Measurements from ENCODE around the gene CCDC61.

Gene CCDC61

DNA sequence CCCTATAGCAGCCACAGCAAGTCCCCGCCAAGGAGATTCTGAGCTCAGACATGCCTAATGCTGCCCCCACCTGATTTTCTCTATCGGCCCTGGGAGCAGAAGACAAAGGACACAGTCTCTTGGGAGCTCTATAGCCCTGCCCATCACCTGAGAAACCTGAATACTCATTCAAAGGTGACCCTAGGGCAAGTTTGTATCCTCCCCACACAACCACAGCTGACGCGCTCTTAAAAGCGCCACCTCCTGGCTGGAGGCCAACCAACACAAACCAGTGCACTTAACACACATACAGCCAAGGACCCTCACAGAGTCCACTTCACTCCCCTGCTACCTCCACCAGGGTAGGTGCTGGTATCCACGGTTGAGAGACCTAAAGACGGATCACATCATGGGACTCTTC lies 54.3 kb downstream of the CCDC61 start:
- no peak for DNase-seq

DNA sequence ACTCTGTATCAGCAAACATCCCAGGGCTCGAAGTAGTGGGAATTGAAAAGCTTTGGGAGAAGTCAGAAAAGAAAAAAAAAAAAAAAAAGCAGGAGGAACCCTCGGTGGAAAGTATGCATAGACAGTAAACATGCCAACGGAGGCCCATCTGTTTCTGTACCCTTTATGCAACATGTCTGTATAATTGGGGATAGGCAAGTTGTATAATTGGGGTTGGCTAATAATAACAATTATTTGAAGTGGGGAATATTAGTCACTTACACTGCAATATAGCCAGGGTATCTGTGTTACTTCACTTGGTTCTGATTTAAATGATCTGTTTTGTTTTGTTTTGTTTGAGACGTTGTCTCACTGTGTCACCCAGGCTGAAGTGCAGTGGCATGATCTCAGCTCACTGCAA lies 57.6 kb downstream of the CCDC61 start:
- DNase-seq: no peak

DNA sequence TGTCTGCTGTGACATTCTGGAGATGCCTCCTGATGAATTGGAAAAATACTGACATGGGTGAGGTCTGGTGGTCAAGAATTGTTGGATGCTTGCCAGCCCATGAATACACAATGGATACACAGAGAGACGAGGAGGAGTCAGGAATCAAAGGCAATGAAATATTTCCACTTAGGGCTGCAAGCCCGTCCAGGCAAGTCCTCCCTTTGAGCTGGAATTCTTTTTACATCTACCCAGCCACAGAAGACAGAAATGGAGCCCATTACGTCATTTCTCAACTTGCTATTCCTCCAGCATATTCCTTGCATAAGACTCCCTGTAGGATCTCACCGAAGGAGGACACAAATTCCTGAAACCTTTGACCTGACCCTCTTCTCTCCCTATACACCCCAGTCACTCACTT lies 61.3 kb downstream of the CCDC61 start:
- DNase-seq: no peak

DNA sequence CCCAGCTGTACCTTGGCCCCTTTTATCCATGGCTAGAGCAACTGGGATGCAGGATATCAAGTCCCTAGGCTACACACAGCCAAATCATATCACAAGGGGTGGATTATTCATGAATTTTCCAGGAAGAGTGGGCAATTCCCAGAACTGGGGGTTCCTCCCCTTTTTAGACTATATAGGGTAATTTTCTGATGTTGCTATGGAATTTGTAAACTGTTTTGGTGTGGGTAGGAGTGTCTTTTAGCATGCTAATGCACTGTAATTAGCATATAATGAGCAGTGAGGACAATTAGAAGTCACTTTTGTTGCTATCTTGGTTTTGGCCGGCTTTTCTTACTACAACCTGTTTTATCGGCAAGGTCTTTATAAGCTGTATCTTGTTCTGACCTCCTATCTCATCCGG lies 63.5 kb downstream of the CCDC61 start:
- DNase-seq: no peak

DNA sequence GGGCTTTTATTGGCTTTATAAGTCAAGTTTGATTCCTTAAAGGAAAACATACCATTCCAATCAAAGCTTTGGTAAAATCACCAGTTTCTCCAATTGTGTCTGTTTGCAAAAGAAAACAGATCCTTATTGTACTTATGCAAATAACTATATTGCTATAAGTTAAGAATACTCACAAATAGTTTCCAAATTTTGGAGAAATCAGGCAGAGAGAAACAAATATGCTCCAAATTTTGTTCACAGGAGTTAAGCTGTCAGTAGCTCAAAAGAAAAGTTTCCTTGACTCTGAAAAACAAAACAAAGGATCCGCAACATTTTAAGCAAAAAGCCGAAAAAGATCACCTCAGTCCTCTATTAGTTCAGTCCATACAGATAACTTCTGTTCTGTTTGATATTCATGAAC lies 64.7 kb downstream of the CCDC61 start:
- DNase-seq: no peak

DNA sequence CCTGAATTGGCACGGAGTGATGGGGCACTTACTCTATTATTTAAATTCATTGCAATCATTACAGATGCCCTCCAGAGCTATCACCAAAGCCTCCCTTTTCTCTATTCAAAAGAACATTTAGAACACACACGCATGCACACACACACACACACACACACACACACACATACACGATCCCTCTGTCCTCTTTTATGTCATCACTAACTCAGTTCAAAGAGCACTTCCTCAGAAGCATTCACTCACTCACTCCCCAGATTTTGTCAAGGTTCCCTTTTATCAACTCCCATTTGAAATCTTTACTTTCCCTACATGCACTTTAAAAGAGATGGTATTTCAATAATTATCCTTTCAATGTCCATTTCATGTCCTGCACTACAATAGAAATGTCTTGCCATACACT lies 67.9 kb downstream of the CCDC61 start:
- DNase-seq: no peak

DNA sequence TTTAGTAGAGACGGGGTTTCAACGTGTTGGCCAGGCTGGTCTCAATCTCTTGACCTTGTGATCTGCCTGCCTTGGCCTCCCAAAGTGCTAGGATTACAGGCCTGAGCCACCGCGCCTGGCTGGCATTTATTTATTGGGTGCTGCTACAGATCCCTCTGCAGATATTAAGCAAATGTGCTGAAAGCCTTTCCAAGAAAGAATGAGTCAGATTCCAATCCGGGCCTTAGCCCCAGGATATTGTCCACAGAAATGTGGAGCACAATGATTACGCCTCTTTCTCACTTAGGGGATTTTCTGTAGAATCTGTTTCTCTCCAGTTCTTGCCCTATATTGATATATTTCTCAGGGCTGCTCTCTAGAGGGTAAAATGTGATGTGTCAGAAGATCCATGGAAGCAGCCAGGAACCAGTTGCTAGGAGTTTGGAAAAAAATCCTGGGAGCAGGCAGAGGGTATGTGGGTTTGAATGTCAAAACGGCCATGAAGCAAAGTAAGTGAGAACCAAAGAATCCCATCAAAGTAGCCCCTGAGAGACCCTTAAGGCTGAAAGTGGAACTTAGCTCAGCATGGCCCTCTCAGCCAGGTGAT lies 70.3 kb downstream of the CCDC61 start:
- no peak for DNase-seq

DNA sequence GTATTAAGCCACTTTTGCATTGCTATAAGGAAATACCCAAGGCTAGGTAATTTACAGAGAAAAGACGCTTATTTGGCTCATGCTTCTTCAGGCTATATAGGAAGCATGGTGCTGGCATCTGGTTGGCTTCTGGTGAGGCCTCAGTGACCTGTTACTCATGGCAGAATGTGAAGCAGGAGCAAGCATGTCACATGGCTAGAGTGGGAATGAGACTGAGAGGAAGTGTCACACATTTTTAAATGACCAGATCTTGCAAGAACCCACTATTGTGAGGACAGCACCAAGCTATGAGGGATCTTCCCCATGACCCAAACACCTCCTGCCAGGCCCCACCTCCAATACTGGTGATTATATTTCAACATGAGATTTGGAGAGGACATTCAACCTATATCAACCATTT lies 71.2 kb downstream of the CCDC61 start:
- no peak for DNase-seq

DNA sequence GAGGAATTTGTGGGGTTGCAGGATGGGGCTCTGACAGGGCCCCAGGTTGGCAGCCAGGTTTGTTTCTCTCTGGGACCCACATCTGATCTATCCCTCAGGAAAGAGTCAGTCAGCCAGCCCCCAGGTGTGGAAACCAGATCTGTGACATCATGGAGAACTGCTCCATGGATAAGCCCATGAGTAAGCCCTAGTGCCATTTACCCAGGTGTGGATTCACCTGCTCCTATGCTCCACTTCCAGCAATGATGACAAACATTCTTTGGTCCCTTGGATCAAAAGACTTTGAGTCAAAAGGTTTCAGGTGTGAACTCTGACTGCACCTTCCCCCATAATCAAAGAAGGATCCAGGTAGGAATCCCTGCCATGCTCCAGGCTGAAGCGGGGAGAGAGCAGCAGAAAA lies 72.4 kb downstream of the CCDC61 start:
- DNase-seq: no peak

Measured in NCI-H1092 (cell line).